Stimulated activated CD8-positive, alpha-beta memory T cell treated with anti-CD3 and anti-CD28 coated beads, Interleukin-15, amount 100 ng/mL, for 1 hour (primary cell): ENCODE measurements around the gene CDC42BPG.

Experiments used
- DNase-seq: peaks from one replicate; pipeline ENCODE4 v3.0.0-alpha.2; 2020; ENCODE audit warnings: low read depth

Gene CDC42BPG

DNA sequence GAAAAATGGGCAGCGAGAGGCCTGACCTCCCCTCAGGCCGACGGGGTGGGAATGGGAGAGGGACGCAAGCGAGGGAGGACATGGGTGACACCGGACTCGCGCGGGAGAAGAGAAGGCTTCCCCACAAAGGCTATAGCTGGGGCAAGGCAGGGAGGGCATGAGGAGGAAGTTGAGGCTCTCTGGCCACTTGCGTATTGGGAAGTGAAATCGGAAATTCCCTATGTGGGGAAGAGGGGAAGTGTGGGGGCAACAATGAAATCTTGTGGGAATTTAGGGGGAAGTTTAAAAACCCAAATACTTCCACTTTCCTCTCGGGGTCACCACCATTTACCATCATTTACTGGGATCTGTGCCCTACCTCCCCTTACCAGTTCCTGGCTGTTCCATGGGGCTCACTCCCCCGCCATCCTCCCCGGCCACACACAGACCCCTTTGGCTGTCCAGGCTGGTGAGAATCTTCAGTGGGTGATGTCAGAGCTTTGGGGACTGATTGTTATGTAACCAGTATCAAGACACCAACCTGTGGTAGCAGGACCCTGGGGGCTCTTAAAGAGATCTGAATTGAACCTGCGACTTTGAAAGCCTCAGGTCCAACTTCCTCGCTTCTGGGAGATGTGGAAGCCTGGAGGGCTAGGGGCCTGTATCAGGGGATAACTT lies 34.9 kb upstream of the CDC42BPG start:
- DNase-seq, result no peak

DNA sequence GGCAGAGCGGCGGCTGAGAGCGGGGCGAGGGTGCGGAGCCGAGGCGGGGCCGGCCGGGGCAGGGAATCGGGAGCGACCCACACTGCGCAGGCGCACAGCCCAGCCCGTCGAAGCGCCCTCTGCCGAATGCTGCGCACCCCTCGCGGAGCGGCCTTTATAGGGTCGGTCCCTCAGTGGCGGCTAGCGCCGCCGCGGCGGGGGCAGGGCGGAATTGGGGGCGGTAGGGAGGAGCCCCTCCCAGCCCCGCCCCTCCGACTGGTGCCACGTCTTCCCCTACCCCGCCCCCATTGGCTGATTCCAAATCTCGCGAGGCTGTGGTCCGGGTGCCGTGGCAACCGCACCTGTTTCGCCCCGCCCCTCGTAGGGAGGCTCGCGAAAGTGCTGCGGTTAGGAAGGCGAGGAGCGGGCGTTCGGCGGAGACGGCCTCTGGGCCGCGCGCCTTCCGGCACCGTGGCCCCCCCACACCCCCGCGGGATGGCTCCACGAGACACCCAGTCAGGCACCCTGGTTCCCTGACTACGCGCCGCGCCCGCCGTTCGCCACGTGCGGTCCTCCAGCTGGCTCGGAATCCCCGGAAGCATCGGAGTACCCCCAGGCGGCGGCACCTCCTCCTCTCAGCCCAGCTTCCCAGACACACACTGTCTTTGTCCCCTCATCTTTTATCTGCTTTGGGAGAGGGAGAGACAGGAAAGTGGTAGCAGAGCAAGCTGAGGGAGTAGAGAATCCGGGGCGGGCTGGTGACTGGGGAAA lies 34.2 kb upstream of the CDC42BPG start, which contains the start of gene EHD1:
Gene EHD1, minus strand, starts transcription at position 128 of the 750 bp plus-strand sequence. CDS start 157 bp downstream, outside the sequence.
- peak; percentile 99 for DNase-seq

DNA sequence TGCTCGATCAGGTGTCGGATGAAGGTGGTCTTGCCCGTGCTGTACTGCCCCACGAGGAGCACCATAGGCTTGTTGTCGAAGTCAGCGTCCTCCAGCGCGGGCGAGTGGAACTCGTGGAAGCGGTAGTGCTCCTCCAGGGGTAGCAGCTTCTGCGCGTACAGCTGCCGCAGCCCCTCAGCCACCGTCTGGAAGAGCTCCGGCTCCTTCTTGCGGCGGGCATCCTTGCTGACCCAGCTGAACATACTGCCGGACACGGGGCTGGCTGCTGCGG lies 33.7 kb upstream of the CDC42BPG start:
- no peak for DNase-seq

DNA sequence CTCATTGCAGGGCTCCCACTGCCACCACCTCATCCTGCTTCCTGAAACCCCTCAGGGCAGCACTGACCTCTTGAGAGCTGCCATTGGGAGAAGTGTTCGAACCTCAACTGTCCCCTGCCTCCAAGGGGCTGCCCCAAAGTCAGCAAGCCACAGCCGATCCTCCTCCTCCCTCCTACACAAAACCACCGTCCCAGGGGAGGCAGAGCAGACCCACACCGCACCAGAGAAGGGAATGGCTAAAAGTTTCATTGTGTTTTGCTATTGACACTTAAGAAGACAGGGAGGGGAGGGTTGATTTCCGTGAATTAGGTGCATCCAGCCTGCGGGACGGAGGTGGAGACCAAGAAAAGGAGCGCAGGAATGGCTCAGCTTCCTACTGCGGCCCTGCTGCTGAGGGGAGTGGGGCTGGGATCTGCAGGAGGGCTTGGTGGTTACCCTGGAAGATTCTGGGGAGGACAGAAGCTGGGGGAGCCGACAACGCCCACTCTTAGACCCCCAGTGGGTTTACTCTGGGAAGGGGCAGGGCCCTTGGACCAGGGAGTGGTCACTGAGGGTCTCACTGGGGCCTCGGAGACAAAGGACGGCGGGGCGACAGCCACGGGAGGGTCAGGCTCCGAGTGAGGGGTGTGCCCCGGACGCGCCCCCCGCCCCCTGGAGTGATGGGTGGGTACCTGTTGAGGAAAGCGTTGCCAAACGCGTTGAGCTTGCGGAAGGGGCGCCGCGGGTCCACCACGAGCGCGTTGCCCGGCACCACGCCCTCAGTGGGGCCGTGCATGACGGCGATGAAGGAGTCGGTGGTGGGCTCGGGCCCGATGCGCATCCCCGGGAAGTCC lies 33.2 kb upstream of the CDC42BPG start:
- no peak for DNase-seq

DNA sequence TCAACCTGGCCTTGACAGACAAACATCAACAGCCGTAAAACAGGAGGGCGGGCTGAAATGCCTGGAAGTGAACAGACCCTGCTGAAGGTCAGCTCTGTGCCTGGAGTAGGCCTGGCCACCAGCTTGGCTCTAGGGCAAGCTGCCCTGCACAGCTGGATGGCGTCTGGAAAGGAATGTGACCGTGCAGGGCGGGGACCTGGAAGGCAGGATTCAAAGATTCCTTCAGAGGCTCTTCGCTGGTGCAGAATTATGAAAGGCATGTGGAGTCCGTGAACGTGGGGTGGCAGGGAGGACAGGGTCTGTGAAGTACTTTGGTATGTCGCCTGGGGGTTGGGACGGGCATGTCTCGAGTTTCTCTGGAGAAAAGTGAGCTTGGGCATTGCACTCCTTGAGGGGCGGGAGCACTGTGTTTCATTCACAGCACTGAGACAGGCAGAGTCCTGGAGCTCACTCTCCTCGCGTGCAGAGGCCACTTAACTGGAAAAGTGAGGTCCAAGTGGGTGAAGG lies 32.4 kb upstream of the CDC42BPG start:
- no peak for DNase-seq

DNA sequence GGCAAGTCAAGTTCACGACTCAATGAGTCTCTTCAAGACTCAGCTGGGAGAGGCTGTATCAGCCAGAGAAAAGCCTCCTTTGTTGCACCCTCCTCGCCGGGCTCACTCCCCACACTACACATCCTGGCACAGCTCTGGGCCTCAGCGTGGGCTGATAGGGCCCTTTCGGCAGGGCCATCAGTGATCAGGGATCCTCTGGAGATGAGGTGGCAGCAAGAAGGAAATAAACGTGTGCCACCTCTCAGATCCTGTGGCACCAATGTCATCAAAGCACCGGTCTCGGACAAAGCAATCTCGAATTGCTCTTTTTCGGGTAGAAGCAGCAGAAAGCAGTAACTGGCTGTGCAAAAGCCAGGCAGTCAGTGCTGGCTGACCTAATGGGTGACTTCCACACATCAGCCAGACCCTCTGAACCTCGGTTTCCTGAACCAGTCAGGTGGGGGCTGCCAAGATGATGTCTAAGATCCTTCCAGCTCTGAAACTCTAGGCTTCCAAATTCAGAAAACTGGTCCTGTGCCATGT lies 31.8 kb upstream of the CDC42BPG start:
- no peak for DNase-seq

DNA sequence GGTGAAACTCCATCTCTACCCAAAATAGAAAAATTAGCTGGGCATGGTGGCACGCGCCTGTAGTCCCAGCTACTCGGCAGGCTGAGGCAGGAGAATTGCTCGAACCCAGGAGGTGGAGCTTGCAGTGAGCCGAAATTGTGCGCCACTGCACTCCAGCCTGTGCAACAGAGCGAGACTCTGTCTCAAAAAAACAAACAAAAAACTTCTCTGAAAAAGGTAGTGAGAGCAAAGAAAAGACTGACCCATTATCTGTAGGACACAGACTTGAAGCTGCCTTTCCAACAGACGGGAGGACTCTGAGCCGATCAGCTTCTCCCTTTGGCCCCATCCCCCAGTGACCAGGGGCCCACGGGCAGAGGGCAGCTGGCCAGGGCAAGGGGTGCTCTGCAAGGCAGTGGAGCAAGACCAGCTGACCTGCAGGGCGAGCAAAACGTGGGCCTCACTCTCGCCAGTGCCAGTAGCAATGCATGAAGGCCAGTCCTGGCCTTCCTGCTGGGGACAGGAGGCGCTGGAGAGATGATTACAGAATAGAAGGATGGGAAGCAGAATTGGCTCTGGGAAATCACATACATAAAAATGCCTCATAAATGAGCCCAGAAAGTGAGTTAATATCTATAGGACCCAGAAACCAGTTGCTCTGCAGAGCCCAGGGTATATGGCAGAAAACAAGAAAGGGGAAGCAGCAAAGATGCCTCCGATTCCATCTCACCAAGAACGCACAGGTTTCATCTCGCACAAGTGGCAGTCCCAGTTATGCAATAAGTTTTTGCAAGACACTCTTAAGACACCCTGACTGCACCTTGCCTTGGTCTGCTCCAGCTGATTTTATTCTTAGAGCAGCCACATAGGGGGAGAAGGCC lies 31.1 kb upstream of the CDC42BPG start:
- DNase-seq, result no peak

DNA sequence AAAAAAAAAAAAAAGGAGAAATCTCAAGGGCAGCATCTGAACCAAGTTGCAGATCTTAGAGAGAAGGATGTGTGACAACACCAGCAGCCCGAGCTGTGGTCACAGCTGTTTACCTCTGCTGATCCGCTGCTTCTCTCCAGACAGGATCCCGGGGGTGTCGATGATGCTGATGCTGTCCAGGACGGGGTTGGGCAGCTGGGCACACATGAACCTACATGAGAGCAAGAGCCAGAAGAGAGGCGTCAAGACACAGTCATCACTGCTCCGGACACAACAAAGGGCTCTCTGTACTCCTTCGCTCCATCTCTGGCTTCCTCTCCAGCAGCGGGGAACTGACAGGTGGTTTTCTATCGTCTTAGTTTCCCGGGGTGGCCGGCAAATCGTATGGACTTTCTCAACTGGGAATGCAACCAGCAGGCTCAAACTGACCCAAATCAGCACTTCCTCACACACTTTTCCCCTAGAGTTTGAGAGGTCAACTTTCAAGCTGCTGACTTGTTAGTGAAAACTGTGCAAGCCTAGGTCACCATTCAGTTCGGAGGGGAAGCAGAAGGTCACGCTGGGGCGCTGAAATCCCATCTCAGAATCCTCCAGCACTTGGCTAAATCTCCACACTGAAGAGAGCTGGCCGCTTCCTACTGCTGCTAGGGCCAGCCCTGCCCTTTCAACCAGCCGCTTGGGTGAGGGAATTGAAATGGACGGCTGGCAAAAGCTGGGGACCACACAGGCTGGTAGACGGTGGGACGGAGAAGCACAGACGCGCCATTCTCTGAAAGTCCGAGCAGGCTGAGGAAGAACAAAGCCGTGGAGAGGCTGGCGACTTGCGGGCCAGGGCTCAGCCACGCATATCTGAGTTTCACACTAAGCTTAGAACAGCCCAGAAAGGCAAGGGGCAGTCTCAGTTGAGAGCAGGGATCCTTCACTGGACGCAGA lies 30.1 kb upstream of the CDC42BPG start:
- DNase-seq, result no peak

DNA sequence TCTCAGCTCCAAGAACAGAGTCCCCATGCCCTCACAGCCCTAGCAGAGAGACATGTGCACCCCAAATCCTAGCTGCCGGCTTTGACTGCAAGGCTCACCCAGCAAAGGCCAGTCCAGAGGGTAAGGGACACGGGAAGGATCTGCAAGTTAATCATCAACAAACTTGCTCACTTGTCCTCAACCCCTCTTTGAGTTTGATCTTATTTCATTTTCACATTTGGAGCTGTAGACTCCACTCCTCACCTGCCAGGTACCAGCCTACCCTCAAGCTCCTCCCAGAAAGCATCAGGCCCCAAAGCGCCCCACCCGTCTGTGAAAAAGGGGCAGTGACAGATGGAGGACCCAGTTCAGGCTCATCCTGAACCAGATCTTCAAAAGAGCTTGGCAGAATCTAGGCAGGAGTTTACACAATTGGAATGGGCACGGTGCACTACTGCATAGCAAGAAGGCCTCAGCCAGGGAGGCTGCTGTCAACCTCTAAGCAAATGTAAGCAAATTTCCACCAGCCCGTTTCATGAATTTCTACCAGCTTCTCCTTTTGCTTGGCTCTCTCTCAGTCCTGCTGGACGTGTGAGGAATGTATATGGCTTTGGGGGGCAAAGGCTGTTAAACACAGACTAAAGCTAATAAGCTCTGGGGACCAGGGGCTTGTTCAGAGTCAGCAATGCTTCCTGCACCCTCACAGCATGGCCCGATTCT lies 28.5 kb upstream of the CDC42BPG start:
- no peak for DNase-seq

DNA sequence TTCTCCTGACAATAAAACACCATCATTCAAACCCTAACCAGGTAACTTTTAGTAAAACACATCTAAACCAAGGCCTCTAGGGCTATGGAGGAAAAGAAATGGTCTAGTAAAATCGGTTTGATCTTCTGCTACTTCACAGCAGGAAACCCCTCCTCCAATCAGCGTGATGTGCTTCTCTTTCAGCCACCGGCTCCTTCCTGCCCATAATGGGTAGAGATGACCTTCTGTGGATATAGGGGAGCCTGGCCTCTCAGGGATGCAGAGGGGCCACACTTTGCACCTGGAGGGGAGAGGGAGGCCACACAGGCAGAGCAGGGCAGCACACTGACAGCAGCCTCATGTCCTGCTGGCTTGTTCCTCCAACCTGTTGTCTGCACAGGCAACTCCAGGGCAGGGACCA lies 27.0 kb upstream of the CDC42BPG start:
- DNase-seq, result no peak

DNA sequence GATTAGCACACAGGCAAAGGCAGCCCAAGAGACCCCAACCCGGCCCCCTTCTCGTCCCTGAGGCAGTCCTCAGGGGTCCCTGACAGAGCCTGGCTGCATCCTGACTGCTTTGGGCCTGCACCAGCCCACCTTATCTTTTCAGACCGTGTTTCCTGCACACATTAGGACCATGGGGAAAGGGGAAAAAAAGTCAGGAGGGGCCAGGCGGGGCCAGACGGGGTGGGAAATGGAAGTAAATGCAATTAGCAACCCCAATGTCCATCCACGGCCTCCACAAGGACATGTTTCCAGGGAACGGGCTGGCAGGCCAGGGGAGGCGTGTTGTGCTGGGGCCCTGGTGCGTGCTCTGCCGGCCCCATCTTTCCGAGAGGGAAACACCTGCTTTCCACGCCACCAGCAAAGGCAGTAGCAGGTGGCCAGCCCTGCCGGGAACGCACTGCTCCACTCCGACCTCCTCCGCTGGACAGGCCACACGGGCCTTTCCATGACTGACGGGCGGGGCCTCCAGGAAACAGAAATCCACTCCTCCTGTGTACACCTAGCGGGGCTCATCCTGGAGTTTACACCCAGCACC lies 26.5 kb upstream of the CDC42BPG start:
- no peak for DNase-seq

DNA sequence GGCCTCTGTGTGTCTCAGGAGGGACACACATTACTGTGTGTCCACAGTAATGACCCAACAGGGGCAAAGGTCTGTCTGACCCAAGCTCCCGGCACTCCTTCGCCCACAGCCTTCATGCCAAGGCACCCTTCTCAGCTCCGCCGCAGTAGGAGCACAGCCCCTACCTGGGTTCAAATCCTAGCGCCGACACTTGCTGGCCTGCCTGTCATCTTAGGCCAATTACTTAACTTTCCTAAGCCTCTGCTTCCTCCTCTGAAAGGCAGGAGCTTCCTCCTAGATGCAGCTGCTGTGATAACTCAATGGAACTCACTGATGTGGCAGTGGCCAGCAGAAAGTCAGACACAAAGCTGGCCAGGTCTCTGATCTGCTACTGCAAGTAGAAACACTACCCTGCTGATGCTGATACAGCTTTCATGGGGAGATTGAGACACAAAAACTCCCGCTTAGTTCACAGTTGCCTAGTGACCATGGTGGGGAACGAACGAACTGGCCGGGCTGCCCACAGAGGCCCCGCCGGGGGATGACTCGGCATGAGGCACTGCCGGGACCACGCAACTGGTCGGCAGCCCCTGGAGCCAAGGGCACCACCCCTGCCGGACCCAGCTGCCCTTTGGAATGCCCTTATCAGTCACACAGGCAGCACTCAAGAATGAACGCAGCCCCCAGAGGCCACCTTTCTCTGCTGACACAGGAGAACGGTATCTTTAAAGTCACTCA lies 25.9 kb upstream of the CDC42BPG start:
- DNase-seq, result no peak

DNA sequence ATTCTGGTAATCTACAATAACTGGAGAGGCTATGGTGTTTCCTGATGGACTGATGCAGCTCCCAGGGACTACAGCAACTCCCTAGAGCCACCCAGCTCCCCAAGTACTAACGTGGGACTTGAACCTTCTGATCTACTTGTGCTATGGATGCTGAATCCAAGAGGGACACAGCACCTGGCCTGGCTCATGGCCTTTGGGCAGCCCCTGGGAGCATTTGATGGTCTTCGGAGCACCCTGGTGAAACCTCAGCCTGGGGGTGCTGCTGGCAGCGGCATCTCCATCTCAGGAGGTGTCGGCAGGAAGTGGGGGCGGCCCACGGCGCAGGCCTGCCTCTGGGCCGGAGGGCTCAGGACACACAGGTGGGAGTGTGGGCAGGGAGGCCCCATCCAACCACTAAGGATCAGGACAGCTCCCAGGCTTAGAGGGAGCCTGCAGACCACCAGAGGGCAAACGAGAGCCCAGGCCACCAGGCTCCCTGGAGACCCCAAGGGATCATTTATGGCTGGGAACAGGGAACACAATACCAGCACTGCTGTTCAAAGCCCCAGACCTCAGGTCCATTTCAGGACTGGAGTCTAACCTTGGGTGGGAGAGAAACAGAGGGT lies 25.2 kb upstream of the CDC42BPG start:
- no peak for DNase-seq

DNA sequence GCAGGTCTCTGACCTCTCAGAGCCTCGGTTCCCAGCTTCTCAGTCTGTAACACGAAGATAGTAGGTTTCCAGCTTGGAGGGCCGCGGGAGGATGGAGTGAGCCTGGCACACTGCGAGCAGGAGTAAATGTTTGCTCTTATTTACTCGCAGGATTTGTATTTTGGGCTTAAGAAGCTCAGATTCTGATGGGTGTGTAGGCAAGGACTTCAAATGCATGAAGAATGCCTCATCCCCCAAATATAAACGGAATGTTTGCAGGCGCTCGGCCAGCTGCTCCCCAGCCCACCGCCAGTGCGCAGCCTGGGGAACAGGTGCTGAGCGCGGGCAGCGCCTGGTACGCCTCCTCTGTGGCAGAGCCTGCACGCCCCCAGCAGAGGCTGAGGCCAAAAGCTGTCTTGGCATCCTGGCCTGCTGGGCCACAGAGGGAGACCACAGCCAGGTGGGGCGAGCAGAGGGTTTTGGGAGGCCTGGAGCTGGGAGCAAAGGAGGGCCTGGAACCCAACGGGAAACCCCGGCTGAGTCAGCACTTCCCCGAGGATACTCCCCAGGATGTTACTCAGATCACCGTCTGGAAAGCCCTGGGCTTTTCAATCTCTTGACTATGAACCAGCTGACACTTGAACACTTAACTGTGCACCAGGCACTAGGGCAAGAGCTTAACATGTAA lies 24.6 kb upstream of the CDC42BPG start:
- no peak for DNase-seq

DNA sequence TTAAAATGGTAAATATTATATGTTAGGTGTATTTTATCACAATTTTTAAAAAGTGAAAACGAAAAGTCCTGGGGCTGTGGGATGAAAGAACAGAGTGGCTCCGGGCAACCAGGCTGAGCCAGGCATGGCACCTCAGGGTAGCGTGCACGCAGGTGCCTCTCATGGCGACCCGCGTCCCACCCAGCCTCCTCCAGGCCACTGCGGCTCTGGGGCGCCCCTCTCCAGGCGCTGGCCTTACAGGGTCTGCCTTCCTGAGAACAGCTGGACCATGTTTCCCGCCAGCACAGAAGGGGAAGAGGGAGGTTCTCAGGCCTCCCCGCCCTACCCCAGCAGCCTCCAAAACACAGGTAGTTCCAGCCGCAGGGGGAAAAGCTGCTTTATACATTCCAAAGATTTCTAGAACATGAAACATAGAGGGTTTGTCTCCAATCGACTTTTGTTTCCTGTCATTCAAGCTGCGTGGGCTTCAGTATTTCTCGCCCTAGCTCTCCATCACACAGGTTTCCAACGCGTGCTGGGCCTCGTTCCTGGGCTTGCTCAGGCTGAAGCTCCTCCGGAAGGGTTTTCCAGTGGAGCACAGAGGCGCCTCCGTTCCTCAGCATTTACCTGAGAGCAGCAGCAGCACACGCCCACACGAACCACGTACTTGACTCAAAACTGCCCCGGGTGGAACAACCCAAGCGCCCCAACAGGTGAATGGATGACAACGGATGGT lies 23.5 kb upstream of the CDC42BPG start:
- DNase-seq, result no peak

DNA sequence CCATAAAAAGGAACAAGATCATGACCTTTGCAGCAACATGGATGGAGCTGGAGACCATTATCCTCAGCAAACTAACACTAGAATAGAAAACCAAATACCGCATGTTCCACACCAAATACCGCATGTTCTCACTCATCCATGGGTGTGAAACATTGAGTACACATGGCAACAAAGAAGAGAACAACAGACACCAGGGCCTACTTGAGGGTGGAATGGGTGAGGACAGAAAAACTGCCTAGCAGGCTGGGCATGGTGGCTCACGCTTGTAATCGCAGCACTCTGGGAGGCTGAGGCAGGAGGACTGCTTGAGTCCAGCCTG lies 21.7 kb upstream of the CDC42BPG start:
- no peak for DNase-seq
